NCI-H2107 treated with DMSO at 0.1 percent for 48 hours (cell line): ENCODE results near the gene CC2D2A.
"Not testable (repeated sequence)": the region's sequence is repeated elsewhere in the genome, so short reads cannot be mapped to it uniquely, and the experiment has no call there.

ENCODE experiments used
- DNase-seq: peaks from one replicate; lab custom pipeline; 2025; ENCODE audit not compliant: unreplicated experiment; lab: John Stamatoyannopoulos, UW

CC2D2A gene

DNA sequence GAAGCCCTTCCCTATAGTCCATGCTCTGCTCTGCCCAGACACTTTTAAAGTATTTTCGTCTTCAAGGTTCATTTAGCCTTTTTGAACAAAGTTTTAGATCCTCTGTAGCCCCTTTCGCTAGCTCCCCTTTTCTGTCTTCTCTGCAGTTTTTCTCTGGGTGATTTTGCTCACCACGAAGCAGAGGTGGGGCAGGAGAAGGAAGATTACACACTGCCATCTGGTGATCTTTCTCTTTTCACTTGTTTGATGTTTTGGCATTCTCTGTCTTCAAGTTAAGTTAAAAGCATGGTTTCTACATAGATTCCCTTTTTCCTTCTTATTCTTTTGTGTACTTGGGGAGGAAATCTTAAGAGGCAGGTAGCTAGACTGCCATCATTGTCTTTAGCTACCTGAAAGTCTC lies 43.9 kb downstream of the CC2D2A start:
- no peak for DNase-seq

DNA sequence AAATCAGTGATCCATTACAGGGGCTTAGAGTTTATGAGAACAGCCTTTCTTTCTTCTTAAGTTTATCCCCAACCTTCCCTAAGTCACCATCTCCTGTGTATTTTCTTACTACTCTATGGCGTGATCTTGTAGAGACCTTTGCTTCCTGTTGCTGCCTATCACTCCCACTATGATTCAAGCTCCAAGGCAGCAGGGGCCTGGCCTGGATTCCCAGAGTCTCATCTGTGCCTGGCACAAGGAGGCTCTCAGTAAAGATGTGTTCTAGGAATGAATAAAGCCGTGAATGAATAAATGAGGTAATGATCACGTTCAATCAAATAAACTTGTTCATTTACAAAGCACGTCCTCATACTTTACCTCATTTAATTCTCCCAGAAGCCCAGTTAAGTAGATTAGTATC lies 45.4 kb downstream of the CC2D2A start:
- no peak for DNase-seq

DNA sequence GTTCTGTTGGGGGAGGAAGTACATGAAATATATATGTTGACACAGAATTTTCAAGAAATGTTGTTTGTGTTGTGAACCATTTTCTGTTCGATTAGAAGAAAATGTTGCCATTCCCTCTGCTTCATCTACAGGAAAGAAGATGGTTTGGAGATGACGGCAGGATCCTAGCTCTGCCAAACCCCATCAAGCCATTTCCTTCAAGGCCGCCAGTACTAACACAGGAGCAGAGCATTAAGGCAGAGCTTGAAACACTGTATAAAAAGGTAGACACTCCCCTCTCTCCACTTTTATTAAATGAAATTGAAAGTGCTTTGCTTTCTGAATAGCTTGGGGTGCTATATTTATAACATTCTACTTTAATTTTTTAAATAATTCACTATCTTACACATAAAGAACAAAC lies 46.8 kb downstream of the CC2D2A start:
- no peak for DNase-seq

DNA sequence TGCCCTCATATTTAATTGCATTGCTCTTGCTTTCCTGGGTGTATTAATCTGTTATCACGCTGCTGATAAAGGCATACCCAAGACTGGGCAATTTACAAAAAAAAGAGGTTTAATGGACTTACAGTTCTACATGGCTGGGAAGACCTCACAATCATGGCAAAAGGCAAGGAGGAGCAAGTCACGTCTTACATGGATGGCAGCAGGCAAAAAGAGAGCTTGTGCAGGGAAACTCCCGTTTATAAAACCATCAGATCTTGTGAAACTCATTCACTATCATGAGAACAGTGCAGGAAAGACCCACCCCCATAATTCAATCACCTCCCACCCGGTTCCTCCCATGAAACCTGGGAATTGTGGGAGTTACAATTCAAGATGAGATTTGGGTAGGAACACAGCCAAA lies 48.0 kb downstream of the CC2D2A start:
- DNase-seq: not testable (repeated sequence)

DNA sequence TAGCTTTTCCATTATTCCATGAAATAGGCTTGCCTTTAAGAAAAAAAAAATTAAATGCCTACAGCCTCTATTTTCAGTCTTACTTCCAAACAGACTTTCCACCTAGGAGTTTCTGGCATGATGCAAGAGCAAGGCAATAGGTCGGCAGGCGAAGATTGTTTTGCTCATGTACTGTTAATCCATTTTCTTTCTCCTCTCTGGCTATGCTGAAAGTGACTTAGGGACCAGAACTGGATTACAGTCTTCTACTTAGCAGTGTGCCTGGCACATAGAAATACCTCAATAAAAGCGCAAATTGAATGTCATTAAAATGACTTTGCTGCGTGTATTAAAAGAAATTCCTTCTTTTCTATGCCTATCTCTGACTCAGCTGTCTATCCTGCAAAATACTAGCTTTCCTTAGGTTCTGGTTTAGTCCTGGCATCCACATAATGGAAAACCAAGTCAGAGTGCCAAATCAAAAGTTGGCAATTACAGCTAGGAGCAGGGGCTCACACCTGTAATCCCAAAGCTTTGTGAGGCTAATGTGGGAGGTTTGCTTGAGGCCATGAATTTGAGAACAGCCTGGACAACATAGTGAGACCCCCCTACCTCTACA lies 51.9 kb downstream of the CC2D2A start:
- no peak for DNase-seq

DNA sequence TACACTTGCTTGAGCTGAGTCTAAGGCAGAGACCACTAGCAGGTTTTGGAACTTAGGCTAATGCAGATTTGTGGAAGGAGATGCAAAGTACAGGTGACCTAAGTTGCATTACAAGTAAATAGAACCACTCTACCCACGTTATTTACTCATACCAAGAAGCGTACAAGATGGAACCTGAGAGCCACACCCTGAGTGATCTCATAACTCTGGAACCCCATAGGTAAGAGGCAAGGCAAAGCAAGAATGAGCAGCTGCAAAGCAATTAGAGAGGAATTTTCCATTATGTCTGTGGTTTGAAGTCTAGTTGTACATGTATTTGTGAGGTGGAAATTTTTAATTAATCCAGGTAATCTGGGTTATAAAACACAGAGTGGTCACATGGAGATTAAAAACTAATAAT lies 55.4 kb downstream of the CC2D2A start:
- no peak for DNase-seq

DNA sequence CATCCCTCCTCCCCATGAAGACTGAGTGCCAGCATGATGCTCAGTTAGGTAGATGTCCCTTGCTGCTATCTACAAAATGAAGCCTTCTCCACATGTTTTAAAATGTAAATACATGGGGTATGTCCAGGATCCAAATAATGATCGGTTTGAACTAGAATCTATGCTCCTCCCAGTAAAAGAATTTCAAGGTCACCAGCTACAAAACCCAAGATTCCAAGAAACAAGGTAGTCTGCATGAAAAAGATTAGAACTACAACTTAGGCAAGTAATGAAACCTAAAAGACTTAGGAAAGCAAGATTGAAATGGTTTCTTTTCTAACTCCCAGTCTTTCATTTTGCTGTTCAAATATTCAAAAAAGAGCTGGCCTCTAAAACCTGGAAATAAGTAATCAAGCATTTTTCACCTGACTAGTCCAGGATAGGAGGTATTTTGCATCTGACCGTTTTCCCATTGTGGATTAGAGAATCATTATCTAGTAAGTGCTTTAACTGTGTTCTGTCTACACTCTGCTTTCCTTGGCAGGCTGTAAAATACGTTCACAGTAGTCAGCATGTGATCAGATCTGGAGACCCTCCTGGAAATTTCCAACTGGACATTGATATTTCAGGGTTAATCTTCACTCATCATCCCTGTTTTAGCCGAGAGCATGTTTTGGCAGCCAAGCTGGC lies 57.4 kb downstream of the CC2D2A start:
- no peak for DNase-seq

DNA sequence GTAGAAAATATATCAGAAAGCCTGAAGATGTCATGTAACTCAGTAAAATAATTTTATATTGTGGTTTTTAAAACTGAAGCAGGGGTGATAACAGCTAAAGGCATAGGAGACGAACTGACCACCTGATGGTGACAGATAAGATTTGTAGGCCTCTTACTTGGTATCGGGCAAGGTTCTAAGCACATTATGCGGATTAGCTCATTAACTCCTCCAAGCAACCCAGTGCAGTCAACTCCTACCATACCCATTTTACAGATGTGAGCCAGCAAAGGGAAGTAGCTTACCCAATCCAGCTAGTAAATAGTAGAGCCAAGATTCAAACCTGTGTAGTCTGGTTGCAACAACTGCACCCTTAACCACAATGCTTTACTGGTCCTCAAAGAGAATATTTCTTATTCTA lies 62.1 kb downstream of the CC2D2A start:
- no peak for DNase-seq

DNA sequence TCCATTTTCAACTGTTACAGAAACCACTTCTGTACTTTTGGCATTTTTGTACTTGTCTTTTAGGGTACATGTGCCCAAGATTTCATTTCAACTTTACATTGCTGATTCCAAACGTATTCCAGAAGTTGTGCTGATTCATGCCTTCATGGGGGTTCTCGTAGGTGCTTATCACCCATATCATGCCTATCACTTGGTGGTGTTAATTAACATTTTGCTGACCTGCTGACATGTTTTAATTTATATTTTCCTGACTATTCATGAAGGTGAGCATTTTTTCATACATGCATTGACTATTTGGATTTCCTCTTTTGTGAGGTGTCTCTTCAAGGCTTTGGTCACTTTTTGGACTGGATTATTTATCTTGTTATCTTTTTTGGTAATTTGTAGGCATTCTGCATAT lies 64.1 kb downstream of the CC2D2A start:
- DNase-seq: no peak

DNA sequence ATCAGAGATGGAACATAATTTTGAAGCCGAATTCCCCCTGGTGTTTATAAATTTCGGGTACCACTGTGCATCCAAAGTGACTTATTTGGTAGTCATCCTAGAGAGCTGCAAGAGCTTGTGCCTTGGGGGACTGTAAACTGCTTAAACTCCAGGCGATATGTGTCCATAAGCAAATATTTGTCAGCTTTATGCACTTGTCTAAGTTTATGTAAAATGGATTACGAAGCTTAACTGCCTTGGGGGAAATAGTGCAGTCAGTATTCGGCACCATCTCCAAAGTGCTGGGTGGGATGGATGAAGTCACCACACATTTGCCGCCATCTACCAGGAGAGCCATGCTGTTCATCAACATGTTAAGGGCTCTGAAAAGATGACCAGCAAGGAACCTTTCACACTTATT lies 65.9 kb downstream of the CC2D2A start:
- no peak for DNase-seq

DNA sequence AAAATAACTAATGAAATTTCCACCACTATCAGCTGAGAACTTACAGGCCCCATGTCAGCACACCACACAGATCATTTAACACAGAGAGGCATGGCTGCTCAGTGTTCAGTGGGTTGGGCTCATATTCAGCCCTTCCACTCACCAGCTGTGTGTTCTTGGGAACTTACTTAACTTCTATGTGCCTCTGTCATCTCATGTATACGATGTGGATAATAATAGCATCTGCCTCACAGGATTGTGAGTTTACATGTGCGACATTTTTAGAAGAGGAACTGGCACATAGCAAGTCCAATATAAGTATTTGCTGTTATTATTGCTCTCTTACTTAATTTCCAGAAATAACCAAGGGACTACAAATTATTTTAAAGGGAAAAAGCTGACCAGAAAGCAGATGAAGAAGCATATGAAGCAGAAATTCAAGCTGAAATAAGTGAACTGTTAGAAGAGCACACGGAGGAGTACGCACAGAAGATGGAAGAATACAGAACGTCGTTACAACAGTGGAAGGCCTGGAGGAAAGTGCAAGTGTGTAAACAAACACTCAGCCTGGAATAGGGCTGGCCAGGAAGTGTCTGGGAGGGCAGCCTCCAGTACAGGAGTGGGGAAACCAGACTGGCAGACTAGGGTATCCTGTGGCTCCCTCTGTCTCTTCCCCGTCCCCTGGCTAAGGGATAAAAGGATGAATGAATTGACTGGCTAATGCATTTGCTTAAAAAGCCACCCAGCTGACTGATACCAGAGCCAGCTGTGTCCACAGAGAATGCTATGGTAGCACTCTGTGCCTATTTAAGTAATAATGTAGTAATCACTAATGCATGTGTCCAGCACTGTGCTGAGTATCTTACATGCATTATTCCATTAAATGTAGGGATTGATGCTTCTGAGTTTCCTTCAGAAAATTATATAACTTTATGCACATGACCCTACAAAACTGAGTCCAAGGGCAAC lies 67.1 kb downstream of the CC2D2A start:
- no peak for DNase-seq

DNA sequence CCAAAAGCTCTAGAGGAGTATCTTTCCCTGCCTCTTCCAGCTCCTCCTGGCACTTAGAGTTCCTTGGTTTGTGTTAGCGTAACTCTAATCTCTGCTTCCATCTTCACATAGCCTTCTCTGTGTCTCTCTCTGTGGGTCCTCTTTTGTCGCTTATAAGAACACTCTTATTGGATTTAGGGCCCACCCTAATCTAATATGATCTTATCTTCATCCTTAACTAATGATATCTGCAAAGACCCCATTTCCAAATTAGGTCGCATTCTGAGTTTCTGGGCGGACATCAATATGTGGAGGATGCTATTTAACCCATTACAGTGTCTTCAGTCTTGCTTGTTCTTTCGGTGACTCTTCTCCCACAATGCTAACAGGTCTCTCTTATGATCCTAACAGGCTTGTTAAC lies 72.3 kb downstream of the CC2D2A start:
- DNase-seq: no peak

DNA sequence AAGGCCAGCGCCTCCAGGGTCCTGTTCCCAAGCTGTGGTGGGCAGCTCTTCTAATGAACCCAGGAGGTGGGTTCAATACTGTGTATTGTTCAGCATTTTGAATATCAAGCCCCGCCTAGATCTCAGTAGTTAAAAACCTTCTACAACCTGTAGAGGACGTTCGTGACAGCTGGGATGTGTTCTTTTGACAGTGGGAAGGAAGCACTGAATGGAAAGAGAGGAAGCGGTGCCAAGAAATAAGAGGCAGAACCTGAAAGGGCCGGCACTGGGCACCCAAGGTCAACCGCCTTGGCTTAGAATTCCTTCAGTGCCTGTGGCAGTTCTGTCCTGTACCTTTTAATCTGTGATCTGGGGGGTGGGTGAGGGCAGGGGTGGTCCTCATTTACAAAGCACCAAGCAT lies 73.1 kb downstream of the CC2D2A start:
- DNase-seq: no peak

DNA sequence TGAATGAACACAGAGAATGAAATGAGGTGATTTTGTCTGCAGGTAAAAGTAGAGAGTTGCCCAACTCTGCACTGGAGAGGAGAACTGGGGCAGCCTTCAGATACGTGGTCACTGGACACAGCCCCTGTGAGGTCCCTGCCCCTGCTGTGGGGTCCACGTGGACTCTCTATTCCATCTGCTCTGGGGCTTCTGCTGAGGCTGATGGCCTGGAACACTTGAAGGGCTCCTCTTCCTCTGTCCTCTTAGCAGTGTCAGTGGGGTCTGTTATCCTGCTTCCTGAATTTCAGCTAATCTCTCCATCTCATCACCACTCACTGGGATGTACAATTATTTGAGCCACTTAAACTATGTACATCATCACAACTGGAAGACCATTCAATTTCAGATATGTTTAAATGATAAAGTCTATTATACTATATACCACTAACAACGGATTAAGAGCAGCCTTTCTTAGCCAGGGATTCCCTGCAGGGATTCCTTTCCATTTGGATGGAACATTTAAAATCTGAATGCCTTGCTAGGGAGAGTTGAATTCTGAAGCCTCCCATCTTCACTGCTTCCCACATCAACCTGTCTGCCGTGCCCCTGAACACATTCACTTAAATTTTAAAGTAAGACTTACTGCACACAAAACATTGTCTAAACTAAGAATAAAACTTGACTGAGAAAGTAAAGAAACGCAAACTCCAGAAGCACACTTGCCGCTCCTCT lies 74.0 kb downstream of the CC2D2A start:
- no peak for DNase-seq

DNA sequence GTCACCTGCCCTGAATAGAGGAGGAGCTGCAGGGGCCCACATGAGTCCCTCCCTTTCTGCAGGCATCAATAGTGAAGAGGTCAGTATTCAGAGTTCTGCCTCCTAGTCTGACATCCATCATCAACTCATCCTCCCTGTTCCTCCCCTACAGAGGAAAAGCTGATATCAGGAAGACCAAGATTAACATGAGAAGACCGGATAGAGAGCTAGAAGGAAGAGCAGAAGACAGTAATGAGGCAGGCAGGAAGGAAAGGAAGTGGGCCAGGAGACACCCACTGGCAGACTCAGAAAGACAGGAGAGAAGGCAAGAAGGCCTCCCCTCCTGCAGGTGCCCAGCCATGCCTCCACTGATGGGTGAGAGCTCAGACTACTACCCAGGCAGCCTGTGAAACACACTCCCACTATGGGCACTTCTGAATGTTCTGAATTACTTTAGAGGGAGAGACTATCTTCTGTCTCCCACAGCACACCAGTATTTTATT lies 74.6 kb downstream of the CC2D2A start:
- no peak for DNase-seq

DNA sequence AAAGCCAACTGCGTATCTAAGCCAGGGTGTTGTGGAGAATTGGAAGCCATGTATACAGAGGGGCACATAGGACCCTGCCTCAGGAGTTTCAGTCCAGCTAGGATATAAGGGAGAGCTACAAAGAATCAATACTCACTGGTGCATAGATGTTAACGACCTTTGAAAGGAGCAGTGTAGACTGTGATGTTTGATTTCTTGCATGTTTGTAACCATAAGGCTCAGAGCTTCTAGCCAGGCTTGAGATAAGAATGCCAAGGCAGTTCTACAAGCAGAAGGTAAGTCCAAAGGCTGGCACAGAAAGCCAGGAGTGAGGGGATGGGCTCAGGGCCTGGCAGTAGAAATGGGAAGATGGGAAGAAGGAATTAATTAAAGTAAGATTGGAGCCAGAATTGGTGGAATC lies 75.7 kb downstream of the CC2D2A start:
- DNase-seq: no peak

DNA sequence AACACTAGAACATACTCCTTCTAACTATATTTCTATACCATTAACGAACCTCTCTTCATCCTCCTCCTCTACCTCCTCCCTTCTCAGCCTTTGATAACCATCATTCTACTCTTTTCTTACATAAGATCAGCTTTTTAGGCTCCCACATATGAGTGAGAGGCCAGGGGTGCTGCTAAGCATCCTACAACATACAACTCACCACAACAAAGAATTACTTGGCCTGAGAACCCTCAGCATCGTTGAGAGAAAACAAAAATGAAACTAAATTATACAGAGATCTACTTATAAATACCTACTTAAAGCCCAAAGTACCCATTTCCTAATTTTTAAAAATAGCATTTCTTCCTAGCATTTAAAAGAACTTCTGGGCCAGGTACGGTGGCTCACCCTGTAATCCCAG lies 77.7 kb downstream of the CC2D2A start:
- no peak for DNase-seq

DNA sequence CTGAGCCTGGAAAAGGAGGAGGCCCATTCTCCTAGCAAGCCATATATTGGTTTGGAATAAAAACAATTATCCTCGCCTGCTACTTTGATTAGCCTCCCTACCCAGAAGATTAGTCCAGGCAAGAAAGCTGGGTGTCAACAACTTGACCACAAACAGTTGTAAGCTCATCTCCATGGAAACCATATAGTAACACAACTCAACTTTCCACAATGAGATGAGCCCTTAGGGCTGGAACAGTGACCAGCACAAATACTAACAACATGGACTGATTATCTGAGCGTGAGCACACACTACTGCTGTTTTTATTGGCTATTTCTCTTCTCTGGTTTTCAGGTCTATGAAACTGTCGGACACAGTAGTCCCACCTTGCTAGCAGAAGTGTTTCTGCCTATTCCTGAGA lies 80.8 kb downstream of the CC2D2A start:
- DNase-seq: no peak

DNA sequence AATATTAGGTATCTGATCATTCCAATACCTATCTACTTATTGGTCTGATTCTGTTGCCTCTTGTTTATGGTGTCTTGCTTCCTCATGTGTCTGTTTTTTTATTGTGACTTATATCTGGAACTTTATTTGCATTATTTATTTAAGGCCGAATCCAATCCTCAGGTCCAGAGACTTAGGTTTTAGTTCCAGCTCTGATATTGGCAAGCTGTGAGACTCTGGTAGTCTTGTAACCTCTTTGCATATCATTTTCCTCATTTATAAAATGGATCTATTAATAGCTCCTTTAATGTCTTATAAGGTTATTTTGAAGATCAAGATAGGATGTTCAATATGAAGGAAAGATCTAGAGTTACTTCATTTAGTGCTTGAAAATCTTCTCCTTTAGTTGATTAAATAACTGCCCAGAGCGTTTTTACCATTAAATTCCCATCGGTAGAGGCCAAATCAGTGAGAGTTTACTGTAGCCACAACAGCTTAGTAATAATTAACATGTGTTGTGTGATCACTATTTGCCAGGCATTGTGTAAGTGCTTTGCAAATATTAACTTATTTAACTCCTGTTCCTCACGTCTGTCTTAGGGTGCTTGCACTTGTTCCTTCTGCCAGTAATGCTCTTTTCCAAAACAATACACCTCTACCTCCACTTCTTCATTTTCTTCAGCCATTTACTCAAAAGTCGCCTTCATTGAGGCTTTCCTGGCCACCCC lies 82.2 kb downstream of the CC2D2A start:
- DNase-seq: no peak

DNA sequence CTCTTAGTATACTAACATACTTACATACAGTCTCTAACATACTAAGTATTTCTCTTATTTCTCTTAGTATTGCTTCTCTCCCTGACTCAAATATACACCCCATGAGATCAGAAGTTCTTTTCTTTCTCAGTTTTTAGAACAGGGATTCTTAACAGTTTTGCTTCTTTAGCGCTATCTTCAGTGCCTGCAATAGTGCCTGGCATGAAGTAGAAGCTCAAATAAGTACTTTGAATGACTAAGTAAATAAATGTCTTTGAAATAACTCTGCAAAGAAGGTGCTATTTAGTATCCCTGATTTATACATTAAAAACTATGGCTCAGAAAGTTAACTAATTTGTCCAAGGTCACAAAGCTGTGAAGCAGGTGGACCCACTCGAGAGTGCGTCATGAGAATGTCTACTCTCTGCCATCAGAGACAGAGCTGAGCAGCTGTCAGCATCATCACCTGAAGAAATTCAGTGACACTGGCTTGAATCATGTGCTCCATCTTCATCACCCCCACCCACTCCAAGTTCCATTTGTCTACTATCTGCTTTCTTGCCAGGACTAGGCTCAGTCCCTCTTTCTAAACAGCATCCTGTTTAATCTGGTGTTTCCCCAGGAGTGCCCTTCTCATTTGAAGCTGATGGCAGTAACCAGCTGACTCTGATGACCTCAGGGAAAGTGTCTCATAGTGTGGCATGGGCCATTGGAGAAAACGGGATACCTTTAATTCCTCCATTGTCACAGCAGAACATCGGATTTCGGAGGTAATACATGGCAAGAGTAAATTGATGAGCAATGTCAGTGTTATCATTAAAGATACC lies 83.1 kb downstream of the CC2D2A start:
- no peak for DNase-seq
